Right renal cortex interstitium (tissue), 3 donors: ENCODE results near the gene RUNX2. TPM values are rescaled to one million over a fixed set of nuclear protein-coding genes. Genes with fewer than 3 reads are reported as not detected.

ENCODE experiments used
- DNase-seq, 3 donors: peaks; one replicate each; pipeline ENCODE4 v3.0.0-alpha.2; 2013; ENCODE audit warnings: low read depth in 3 of 3, low spot score in 2 of 3
- polyA plus RNA-seq, 3 donors: library from polyadenylated mRNA; unstranded; fragments of 120-200 nt; gene quantifications; one replicate each; pipeline ENCODE4 v1.2.1, GENCODE V29; 2013; ENCODE audit not compliant: insufficient read length in 3 of 3

The RUNX2 gene
- polyA plus RNA-seq, 3 donors = 2.0 to 3.1 (median 2.4) TPM

DNA sequence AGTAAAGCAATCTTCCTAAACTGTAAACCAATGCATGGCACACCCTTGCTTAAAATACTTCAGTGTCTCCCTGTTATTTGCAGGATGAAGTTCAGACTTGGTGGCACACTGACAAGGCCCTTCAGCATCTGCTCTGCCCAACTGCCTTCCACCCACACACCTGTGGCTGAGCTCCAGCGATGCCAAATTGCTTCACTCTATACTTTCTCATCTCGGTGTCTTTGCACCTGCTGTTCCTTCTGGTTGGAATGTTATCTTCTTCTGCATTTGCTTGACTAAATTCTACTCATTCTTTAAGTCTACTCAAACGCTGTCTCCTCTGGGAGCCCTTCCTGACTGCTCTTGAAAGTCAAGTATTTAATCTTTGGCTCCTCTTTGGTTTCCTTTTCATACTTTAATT is 149.7 kb downstream of the RUNX2 start:
- DNase-seq = no peak

DNA sequence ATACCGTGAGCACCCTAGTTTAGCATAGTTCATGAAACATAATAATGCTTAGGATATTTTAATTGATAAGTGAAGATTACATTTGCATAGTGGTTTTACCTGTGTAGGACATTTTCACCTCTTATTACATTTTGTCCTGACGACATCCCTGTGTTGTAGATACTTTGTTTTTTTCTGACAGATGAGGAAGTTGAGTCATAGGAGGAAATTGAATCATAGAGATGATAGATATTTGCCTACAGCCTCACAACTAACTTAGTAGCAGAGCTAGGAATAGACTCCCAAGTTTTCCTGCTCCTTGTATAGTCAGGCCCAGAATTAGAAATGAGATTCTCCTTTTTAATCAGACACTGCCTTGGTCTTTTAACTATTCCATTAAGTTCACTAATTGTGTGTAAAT is 150.1 kb downstream of the RUNX2 start:
- no peak for DNase-seq

DNA sequence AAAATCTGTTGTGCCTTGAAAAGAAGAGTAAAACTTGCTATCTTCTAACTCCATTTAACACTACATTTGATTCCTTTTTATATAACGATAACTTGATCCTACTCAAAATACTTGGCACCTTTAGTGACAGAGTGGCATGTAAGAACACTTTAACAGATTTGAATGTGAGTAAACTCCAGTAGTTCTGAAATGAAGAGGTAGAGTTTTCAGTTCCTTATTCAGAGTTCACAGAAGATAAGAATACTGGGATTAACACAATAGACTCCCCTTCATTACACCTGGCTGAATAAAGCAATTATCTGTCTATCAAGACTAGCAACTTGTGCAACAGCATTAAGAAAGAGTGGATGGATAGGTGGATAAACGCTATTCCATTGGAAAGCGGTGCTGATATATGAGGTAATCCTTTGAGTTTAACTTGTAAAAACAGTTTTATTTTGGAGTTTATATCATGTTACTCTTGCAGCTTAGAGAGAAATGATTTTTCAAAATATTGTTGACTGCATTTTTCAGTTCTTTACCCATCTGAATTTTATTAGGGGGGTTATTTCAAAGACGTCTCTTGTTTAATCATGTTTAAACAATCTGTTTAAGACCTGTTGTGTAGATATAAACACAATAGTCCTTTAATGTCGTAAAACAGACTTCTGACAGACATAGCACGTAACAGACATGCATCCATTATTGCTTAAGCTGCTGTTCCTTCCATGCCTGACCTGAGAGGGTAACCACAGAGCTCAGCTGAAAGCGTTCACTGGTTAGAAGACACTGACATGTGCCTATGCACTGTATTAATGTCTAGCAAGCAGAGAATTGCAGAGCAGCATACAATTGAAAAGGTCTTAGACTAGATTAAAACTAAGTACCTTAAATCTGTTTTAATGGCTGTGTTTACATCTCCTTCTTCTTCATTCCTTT is 152.0 kb downstream of the RUNX2 start:
- no peak for DNase-seq

DNA sequence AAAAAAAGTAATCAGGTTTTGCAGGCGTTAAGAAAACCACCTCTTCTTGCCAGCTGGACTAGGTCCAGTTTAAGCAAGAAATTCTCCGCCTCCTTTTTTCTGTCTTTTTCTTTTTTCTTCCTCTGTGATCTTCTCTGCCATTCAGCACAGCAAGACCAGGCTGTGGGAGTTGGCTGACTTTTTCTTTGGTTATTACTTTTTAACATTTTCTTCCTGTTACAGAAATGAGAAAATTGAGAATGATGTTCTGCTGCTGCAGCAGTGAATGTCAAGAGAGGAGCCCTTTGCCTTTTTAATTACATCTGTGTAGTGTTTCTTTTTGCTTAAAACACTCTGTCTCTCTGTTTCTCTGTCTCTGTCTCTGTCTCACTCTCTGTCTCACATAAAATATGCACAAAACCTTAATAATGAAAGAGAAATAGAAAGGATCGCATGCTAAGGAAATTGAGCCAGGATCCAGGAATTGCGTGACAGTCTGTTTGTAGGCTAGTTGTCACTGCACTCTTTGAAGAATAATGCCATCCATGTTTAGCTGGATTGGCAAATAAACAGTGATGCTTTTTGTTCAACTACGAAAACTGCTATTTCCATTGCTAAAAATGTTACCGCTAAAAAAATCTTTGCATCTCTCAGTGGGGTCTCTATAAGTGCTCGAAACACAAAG is 152.8 kb downstream of the RUNX2 start:
- DNase-seq = no peak

DNA sequence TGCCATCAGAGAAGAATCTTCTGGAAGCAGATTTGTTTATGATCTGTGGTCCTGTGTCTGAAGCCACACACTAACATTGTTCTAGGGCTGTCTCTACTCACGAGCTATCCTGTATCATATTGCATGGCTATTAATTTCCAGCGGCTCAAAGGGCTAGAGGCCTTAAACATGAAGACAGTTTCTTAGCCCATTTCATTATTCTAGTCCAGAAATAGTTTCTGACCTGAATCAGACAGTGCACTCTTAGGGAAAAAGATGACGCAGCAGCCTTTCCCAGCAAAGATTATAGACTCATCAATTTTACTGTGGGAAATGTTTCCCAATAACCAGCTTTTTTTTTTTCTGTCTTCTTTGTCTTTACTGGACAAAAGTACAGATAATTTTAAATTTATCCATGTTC is 154.9 kb downstream of the RUNX2 start:
- DNase-seq = no peak

DNA sequence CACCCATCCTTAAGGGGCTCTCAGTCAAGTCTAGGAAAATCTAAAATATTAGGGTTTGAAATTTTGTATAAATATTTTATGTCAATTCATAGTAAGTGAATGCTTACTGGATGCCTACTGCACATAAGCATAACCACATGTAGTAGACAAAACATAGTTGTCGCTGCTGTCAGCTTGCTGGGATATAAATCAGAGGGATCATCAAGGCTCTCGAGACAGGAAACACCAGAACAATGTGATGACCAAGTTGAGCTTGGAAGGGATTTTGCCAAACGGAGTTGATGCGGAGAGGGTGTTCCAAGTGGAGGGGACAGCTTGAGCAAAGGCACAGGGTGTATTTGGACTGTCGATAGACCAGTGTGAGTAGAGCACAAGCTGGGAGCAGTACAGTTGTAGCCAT is 155.4 kb downstream of the RUNX2 start:
- DNase-seq = no peak

DNA sequence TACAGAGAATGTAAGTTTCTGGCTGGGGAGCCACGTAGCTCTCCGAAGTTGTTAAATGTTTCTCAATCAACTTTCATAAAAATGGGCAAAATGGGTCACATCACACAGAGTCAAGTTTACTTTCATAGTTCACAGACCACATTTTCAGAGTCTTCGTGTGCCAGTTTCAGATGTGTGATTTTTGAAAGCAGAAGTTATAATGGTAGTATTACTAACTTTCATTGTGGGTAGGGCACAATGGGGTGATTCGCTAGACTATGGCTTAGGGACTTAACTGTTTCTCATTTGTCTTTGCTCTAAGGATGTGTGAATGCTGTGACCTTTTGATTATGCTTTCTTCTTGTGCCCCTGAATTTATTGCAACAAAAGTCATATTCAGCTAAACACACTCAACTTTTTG is 158.6 kb downstream of the RUNX2 start:
- DNase-seq = no peak

DNA sequence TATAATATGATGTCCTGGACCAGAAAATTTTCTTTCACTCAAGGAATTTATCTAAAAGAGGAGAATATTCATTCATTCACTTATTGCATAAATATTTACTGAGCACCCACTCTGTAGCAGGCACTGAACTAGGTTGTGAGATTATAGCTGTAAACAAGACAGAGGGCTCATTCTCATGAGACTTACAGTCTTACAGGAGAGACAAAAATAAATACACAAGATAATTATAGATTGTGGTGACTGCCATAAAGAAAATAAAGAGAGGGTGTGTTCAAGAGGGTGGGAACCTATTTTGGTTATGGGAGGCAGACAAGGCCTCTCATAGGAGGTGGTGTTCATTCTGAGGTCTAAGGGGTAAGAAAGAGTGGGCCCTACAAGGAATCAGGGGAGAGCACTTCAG is 159.5 kb downstream of the RUNX2 start:
- DNase-seq = no peak

DNA sequence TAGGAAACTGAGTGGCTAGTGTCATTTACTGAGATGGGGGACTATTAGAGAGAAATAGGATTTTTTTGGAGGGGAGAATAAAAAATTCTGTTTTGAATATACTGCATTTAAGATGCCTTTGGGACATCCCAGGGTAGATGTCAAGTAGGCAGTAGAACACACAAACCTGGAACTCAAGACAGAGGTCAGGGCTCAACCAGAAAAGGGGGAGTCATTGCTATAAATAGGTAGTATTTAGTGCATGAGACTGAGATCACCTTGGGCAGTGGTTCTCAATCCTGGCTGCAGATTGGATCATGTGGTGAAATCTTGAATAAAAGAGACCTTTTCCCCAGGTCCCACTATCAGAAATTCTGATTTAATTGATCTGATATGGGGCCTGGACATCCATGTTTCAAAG is 160.1 kb downstream of the RUNX2 start:
- DNase-seq = no peak

DNA sequence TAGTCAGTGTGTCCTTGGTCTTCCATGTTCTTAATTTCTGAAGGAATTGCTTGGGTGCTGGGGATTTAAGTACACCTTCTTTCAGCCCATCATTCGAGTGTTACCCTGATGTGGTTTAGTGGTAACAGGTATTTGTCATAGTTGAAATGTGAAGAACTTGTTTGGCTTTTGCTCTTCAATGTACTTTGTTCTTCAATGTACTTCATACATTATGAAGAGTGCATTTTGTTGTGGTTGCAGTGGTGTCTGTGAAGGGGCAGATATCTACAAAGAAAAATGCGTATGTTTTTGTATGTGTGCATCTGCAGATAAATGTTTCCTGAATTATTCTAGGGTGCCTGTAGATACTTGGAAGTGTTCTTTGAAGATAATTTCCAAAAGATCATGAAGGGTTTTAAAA is 160.8 kb downstream of the RUNX2 start:
- DNase-seq = no peak

DNA sequence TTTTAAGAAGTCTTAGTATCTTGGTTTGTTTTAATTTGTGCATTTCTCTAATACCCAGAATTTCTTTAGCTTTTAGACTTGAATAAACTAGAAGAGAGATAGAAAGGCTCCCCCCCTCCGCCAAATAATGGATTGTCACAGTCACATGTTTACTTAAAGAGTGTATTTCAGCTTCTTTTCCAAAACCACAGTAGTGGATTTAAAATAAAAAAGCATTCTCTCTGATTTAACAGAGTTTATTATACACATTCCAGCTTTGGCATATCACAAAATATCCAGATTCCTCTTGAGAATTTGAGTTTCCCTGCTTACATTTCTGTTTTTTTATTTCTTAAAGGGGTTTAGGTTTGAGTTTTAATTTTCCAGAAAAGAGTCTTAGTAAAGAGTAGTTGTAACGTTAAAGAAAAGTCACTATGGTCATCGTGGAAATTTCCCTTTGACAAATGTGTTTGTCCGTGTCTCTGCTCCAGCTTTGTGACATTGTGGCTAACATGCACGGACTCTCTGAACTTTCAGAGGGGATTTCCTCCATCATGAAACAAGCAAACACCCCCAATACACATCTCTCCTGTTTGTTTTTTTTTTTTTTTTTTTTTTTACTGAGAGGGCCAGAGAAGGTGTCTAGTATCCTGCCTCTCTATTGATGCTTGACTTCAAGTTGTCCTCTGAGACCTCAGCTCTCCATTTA is 163.1 kb downstream of the RUNX2 start:
- DNase-seq = no peak

DNA sequence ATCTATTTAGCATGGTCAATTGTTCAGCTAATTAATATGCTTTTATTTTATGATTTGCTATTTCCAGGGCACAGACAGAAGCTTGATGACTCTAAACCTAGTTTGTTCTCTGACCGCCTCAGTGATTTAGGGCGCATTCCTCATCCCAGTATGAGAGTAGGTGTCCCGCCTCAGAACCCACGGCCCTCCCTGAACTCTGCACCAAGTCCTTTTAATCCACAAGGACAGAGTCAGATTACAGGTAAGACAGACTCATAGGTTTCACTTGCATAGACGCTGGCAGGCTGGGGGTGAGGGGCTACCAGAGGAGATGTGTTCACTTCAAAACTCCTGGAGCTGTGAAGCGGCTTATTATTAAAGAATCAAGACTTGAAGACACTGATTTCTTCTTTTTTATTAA is 163.7 kb downstream of the RUNX2 start:
- no peak for DNase-seq

DNA sequence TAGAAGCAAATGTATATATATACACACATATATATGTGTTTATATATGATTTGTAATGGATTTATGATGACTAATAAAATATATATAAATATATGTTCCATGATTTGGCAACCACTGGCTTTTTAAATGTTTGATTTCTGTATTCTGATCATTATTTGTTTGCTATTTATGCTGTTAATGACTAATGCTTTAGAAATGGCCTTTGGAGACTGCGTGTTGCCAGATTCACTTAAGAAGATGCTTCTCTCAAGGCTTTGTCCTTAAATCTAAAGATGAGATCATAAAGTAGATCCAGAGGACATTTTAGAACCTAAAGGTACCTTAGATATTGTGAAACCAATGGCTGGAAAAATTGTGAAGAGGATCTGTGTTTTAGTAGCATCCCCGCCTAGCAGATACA is 165.6 kb downstream of the RUNX2 start:
- DNase-seq = no peak

DNA sequence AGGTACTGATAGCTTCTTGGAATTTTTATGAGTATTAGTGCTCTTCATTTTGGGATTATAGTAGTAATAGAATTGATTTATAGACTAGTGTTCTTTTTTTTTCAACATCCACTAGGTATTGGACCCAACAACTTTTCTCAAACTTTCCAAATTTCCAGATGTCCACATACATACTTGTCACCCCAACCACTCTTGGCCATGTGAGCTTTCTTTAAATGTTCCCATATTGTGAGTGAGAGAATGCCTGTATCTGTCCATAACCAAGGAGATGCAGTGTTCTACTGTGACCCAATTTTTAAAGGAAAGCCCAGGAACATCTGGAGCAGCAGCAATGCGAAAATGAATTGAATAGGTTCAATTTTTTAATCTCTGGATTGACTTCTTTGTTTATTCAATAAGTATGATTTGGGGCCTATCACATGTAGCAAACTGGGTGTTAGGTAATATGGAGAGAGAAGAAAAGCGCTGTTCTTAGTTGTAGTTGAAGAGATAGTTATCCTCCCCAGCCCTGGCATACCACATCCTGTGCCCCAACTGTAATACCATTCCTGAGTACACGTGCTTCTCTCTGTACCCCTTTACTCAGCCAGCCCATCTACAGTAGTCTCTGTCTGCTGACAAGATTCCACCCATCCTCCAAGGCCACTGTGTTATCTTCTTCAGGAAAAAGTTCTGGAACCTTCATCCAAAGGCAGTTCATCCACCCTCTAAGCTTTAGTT is 166.4 kb downstream of the RUNX2 start:
- no peak for DNase-seq

DNA sequence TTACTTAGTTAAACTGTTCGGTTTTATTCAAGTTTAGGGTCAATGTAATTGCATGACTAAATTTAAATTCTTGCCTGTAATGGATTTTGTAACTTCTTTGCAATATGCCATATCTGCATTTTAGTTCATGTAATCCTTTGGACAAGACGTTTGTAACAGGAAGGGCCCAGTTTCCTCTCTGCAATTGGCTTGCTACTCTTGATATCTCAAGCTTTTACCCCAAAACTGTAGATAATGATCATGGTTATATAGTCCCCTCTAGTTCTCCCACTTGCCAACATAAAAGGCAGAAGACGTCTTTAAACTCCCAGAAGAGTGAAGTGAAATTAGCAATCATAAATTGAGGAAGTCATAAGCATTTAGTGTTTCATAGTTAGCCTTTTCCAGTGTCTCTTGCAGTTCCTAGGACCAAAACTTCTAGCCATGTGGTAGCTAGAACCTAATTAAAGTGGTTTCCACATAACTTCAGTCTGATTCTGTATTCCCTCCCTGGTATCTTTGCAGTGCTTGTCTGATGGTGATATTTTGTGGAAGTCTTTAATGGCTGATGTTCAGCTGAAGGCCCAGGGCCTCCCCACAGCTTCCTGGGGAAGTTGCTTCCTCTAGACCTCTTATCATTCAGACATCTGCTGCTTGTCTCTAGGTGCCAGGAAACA is 167.4 kb downstream of the RUNX2 start:
- no peak for DNase-seq

DNA sequence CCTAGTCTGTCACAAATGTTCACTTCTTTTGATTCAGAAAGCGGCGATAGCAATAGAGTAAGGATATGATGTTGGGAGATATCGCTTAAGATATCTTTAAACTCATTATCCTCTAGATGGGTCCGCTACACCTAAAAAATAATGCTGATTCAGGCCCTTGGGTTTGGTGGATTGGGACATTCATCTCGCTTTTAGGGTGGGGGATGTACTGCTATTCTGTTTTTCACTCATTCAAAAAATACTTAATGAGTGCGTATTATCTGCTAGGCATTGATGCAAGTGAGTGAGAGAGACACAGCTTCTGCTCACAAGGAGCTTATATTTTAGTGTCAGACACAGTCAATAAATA is 167.9 kb downstream of the RUNX2 start:
- no peak for DNase-seq

DNA sequence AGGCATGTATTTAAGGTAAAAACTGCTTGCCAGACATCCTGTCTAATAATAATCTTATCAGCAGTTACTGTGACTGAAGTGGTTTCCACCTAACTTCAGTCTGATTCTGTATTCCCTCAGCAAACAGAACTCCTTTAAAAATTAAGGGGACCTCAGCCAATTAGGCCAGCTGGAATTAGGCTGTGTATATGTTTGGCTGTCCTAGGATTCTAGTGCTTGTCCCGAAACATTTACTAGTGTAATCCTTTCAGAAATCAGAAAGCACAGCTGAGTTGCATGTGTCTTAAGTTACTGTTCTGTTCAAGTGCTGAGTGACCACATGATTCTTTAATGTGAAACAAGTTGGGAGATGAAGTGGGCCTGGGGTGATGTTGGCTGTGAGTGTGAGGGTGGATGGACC is 170.5 kb downstream of the RUNX2 start:
- DNase-seq = no peak

DNA sequence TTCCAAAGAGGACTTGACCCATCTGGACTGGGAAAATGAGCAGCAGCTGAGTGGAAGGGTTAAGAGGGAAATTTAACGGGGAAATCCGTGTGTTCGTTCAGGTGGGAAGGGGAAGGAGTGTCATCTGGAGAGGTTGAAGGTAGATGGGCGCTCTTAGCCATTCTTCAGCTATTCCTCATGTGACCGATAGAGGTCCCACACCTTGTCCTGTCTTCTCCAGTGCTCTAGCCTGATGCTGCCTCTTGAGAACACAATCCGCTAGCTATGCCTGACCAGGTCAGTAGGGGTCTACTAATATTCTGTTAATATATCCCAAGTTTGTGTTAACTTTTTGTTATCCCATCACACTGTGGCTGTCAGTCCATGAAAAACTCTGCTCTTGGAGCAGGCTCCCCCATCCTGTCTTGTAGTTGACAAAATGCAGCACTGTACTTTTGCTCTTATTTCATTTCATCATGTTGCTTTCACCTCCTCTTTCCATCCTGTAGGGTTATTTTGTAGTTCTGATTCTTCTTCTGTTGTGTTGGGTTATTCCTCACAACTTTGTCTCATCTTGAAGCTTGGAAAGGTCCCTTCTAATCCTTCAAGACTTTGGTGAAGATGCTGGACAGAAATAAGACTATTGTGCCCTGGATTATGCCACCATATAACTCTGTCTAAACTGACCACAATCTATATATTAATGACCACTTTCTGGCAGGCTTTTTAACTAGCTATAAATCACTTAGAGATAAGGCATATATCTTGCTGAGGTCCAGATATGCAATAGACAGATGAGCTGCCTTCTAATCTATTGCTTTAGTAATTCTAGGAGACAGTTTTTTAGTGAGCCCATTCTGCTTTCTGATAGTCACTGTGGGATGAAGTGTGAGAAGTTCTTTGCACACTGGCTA is 173.0 kb downstream of the RUNX2 start:
- no peak for DNase-seq

DNA sequence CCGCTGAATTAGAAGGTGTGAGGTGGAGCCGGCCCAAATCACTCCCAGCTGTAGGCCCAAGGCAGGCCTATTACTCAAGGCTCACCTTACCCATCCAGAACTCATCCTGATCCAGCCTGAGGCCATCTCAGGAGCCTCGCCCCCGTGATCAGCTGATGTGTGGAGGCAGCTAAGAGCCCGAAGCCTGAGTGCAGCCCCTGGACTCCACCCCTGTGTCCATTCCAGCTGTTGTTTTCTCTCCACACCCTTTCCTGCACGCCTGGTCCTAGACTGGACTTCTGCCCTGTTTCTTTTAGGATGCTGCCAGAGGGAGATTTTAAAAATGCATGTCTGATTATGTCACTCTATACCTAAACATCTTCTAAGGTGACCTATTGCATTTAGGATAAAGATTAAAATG is 174.3 kb downstream of the RUNX2 start:
- DNase-seq = no peak

DNA sequence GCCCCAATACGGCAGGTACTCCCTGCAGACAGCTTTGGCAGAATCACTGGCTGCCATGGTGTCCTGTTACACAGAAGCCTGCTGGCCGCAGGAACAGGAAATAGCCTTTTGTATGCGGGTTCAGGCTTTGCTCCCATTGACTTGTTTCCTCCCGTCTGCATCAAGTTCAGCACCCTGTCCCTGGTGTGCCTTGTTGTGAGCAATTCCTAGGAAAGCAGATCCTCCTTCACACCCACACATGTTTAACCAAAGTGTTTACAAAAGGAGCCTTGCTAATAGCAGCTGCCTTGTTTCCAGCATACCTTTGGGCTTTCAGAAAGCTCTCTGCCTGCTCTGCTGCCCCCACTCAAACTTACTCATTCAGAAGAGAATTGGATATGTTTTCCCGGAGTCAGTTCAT is 176.8 kb downstream of the RUNX2 start:
- DNase-seq = peak in 2 of 3 donors; percentile 39 to 43
